CD14-positive monocyte (primary cell): Measurements from ENCODE around the gene WIPF2. TPM values are rescaled to one million over a fixed set of nuclear protein-coding genes. Genes with fewer than 3 reads are reported as not detected.

Source experiments
- DNase-seq, 3 donors: peaks; one replicate each; pipeline ENCODE4 v3.0.0-alpha.2; 2011 to 2022
- H2AFZ ChIP-seq: 2 replicates; pipeline ENCODE4 v1.6.0; 2012; ENCODE audit warnings: mild to moderate bottlenecking, low read depth, low read length, inconsistent platforms; ENCODE audit not compliant: insufficient read depth, poor library complexity, severe bottlenecking
- H3K27ac ChIP-seq, 2 donors: 1 replicate in 1 of 2; 2 replicates in 1 of 2; pipeline ENCODE4 v1.5.1; 2012 to 2013; ENCODE audit warnings: low read length in 2 of 2, control low read depth in 1 of 2, inconsistent platforms in 1 of 2, low read depth in 1 of 2, mild to moderate bottlenecking in 1 of 2
- H3K27me3 ChIP-seq, 2 donors: one replicate each; pipeline versions ENCODE4 v1.6.0 to v1.6.1; 2011 to 2013; ENCODE audit warnings: low read length in 2 of 2; ENCODE audit not compliant: control insufficient read depth in 2 of 2, insufficient read depth in 2 of 2
- H3K36me3 ChIP-seq, 2 donors: replicated peaks in 1 of 2; 1 replicate in 1 of 2; 2 replicates in 1 of 2; pipeline versions ENCODE4 v1.5.1 to v1.6.1; 2012 to 2013; ENCODE audit warnings: low read length in 2 of 2, control low read depth in 1 of 2, inconsistent platforms in 1 of 2, mild to moderate bottlenecking in 1 of 2; ENCODE audit not compliant: insufficient read depth in 2 of 2, control insufficient read depth in 1 of 2
- H3K4me1 ChIP-seq, 2 donors: 1 replicate in 1 of 2; 2 replicates in 1 of 2; pipeline versions ENCODE4 v1.5.1 to v1.6.1; 2012 to 2013; ENCODE audit warnings: low read length in 2 of 2, control low read depth in 1 of 2, inconsistent platforms in 1 of 2, mild to moderate bottlenecking in 1 of 2, moderate library complexity in 1 of 2; ENCODE audit not compliant: insufficient read depth in 2 of 2, control insufficient read depth in 1 of 2
- H3K4me2 ChIP-seq: replicated peaks from 2 replicates; pipeline ENCODE3; 2012; ENCODE audit warnings: low read length, moderate library complexity, mild to moderate bottlenecking; ENCODE audit not compliant: poor library complexity, severe bottlenecking; ENCODE audit errors: extremely low read depth
- H3K4me3 ChIP-seq, 3 experiments: fragments of 200-600 bp in 1 of 3; sonication (generic) in 1 of 3; replicated peaks in 1 of 3; 1 replicate in 2 of 3; 2 replicates in 1 of 3; pipeline ENCODE4 v1.5.1; 2011 to 2013; ENCODE audit warnings: low read length in 3 of 3, mild to moderate bottlenecking in 3 of 3, control low read depth in 2 of 3, low read depth in 2 of 3, inconsistent platforms in 1 of 3, moderate library complexity in 1 of 3
- H3K79me2 ChIP-seq: 2 replicates; pipeline ENCODE4 v1.6.0; 2012; ENCODE audit warnings: mild to moderate bottlenecking, control low read depth, inconsistent platforms, low read length, moderate library complexity; ENCODE audit not compliant: insufficient read depth
- H3K9ac ChIP-seq: 2 replicates; pipeline ENCODE4 v1.6.0; 2017; ENCODE audit warnings: low read length, mild to moderate bottlenecking; ENCODE audit not compliant: insufficient read depth, poor library complexity, severe bottlenecking
- H3K9me3 ChIP-seq, 2 donors: replicated peaks in 1 of 2; 1 replicate in 1 of 2; 2 replicates in 1 of 2; pipeline versions ENCODE4 v1.5.1 to v1.6.1; 2012 to 2013; ENCODE audit warnings: low read length in 2 of 2, control low read depth in 1 of 2; ENCODE audit not compliant: control insufficient read depth in 1 of 2, insufficient read depth in 1 of 2
- H4K20me1 ChIP-seq: 2 replicates; pipeline ENCODE4 v1.6.0; 2012; ENCODE audit warnings: mild to moderate bottlenecking, low read length, control low read depth, moderate library complexity; ENCODE audit not compliant: insufficient read depth
- H3K27ac Mint-ChIP-seq, 7 donors: one replicate each; pipeline ENCODE4 v1.8.0; 2020; ENCODE audit warnings: mild to moderate bottlenecking in 7 of 7, mixed read lengths in 7 of 7, moderate library complexity in 6 of 7, inconsistent platforms in 2 of 7
- H3K27me3 Mint-ChIP-seq, 3 donors: one replicate each; pipeline ENCODE4 v1.8.0; 2021 to 2022; ENCODE audit warnings: low read depth in 3 of 3, mild to moderate bottlenecking in 3 of 3, mixed read lengths in 3 of 3, moderate library complexity in 3 of 3, inconsistent platforms in 1 of 3
- H3K36me3 Mint-ChIP-seq, 2 donors: one replicate each; pipeline ENCODE4 v1.8.0; 2020; ENCODE audit warnings: mixed read lengths in 2 of 2, inconsistent platforms in 1 of 2, mild to moderate bottlenecking in 1 of 2
- H3K4me1 Mint-ChIP-seq: one replicate; pipeline ENCODE4 v1.8.0; 2020; ENCODE audit warnings: mild to moderate bottlenecking, mixed read lengths
- H3K4me3 Mint-ChIP-seq, 2 donors: one replicate each; pipeline ENCODE4 v1.8.0; 2020; ENCODE audit warnings: mild to moderate bottlenecking in 2 of 2, mixed read lengths in 2 of 2, moderate library complexity in 1 of 2
- H3K9me3 Mint-ChIP-seq, 7 donors: one replicate each; pipeline ENCODE4 v1.8.0; 2020 to 2022; ENCODE audit warnings: mixed read lengths in 7 of 7, mild to moderate bottlenecking in 6 of 7, moderate library complexity in 6 of 7, inconsistent platforms in 2 of 7
- WGBS: methylation state at CpG from one replicate; pipeline ENCODE4 v1.1.5; 2013; ENCODE audit warnings: missing lambda C conversion rate; ENCODE audit not compliant: insufficient coverage; 5-methylcytosine and 5-hydroxymethylcytosine counted together
- intact Hi-C, 2 donors: fragments of 100-400 bp; cut with micrococcal nuclease; formaldehyde crosslinking; loops; one replicate each; pipeline versions ENCODE4 v1.15.0 to v1.15.1; 2023
- polyA plus RNA-seq, 3 donors: library from polyadenylated mRNA; depleted of rRNA in 1 of 3; unstranded in 2 of 3; stranded (reverse) in 1 of 3; fragments of 300-500 nt in 2 of 3; fragments of >200 nt in 1 of 3; fragmentation: Illumina TruSeq in 2 of 3; gene quantifications; 1 replicate in 2 of 3; 2 replicates in 1 of 3; pipeline ENCODE4 v1.2.3, GENCODE V29; 2012 to 2021
- TF ChIP-seq, protein P1 (sequence below): fragments of 200-600 bp; IDR thresholded peaks from one replicate; pipeline ENCODE4 v1.8.0; 2022; ENCODE audit warnings: antibody characterized with exemption, mild to moderate bottlenecking

Gene WIPF2
- polyA plus RNA-seq, 3 donors = 5.2 to 9.7 (median 8.4) TPM

DNA sequence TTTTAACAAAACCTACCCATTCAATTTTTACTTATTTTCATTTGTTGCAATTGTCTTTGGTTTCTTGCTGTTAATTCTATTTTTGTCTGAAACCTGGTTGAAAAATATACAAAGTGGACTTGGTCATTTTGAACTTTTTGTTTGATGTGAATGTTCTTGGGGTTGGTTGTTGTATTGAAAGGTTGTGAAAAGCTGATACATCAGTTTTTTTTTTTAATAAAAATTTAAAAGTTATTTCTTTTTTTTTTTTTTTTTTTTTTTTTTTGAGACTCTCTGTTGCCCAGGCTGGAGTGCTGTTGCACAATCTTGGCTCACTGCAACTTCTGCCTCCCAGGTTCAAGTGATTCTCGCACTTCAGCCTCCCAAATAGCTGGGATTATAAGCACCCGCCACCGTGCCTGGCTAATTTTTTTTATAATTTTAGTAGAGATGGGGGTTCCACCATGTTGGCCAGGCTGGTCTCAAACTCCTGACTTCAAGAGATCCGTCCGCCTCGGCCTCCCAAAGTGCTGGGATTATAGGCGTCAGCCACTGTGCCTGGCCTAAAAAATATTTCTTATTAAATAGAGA is 28.9 kb downstream of the WIPF2 start:
- Mint-ChIP-seq H3K4me3 (no peak overlapping the region), H3K27ac (peak overlapping the region in 2 of 7 donors; percentile 12 to 61), H3K36me3 (peaks cover 8 to 31% of the 10 kb centered on the region in 2 donors), H3K27me3 (no peaks in the 10 kb centered on the region), H3K4me1 (peaks cover 22% of the 10 kb centered on the region), H3K9me3 (no peaks in the 10 kb centered on the region)
- peak in 2 of 3 donors; percentile 5 to 7 for DNase-seq
- H3K36me3 ChIP-seq = peaks cover 0 to 24% of the 10 kb centered on the region in 2 donors
- H3K79me2 ChIP-seq = peaks cover 95% of the 10 kb centered on the region
- TF ChIP-seq, protein P1, sequence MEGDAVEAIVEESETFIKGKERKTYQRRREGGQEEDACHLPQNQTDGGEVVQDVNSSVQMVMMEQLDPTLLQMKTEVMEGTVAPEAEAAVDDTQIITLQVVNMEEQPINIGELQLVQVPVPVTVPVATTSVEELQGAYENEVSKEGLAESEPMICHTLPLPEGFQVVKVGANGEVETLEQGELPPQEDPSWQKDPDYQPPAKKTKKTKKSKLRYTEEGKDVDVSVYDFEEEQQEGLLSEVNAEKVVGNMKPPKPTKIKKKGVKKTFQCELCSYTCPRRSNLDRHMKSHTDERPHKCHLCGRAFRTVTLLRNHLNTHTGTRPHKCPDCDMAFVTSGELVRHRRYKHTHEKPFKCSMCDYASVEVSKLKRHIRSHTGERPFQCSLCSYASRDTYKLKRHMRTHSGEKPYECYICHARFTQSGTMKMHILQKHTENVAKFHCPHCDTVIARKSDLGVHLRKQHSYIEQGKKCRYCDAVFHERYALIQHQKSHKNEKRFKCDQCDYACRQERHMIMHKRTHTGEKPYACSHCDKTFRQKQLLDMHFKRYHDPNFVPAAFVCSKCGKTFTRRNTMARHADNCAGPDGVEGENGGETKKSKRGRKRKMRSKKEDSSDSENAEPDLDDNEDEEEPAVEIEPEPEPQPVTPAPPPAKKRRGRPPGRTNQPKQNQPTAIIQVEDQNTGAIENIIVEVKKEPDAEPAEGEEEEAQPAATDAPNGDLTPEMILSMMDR = no peak
- no peaks in the 10 kb centered on the region for H3K27me3 ChIP-seq
- peaks cover 95% of the 10 kb centered on the region for H4K20me1 ChIP-seq
- H2AFZ ChIP-seq = no peak overlapping the region
- H3K4me2 ChIP-seq = no peak overlapping the region
- H3K27ac ChIP-seq = peak overlapping the region in 1 of 2 donors; percentile 27
- no peaks in the 10 kb centered on the region for H3K9me3 ChIP-seq
- H3K4me3 ChIP-seq = no peak overlapping the region
- WGBS = no CpG with 5 or more reads among the region's 7 CpGs
- intact Hi-C loops = no loop called here
- H3K4me1 ChIP-seq = peaks cover 5 to 11% of the 10 kb centered on the region in 2 donors
- no peak overlapping the region for H3K9ac ChIP-seq

DNA sequence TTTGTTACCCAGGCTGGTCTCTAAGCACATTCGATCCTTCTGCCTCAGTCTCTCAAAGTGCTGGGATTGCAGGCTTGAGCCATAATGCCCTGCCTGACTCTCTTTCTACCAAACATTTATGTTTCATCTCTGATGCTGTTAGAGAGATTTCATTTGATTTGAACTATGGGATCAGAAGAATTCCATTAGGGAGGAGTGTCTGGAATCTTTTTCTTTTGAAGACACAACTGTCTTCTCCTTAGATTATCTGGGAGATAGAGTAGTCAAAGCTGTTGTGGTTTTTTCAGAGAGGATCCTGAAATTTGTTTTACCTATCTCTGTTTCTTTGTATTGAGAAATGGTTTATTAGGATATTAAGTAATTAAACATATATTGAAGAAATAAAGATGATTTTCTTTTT is 29.4 kb downstream of the WIPF2 start:
- Mint-ChIP-seq H3K27ac (peak overlapping the region in 1 of 7 donors; percentile 12), H3K4me1 (peaks cover 18% of the 10 kb centered on the region), H3K4me3 (no peak overlapping the region), H3K9me3 (no peaks in the 10 kb centered on the region), H3K27me3 (no peaks in the 10 kb centered on the region), H3K36me3 (peaks cover 8 to 27% of the 10 kb centered on the region in 2 donors)
- TF ChIP-seq, protein P1 = no peak
- H3K4me1 ChIP-seq = peaks cover 5 to 11% of the 10 kb centered on the region in 2 donors
- H3K27me3 ChIP-seq = no peaks in the 10 kb centered on the region
- no peak for DNase-seq
- H3K4me2 ChIP-seq = no peak overlapping the region
- no CpG with 5 or more reads among the region's 1 CpG for WGBS
- peaks cover 0 to 24% of the 10 kb centered on the region in 2 donors for H3K36me3 ChIP-seq
- peak overlapping the region in 1 of 2 donors; percentile 27 for H3K27ac ChIP-seq
- intact Hi-C loops = no loop called here
- no peaks in the 10 kb centered on the region for H3K9me3 ChIP-seq
- H4K20me1 ChIP-seq = peaks cover 94% of the 10 kb centered on the region
- H3K79me2 ChIP-seq = peaks cover 94% of the 10 kb centered on the region
- no peak overlapping the region for H3K4me3 ChIP-seq
- H3K9ac ChIP-seq = no peak overlapping the region
- H2AFZ ChIP-seq = no peak overlapping the region
